Measurements from ENCODE around the gene PARP1.
"Not testable (repeated sequence)": the region's sequence is repeated elsewhere in the genome, so short reads cannot be mapped to it uniquely, and the experiment has no call there.

Gene PARP1

GRCh38 chr1:226364514-226364899 lies 43.4 kb downstream of the PARP1 start:
- intact Hi-C loops (cut with DNase I) = no loop called here

GRCh38 chr1:226363801-226364513 lies 43.9 kb downstream of the PARP1 start:
- no peak for DNase-seq

More at GRCh38 chr1:226364514-226364899, 43.4 kb downstream of the PARP1 start:
- no peak for DNase-seq

GRCh38 chr1:226362891-226363447 lies 44.9 kb downstream of the PARP1 start:
- DNase-seq = no peak
- intact Hi-C loops (cut with DNase I) = no loop called here

More at GRCh38 chr1:226363801-226364513, 43.9 kb downstream of the PARP1 start:
- intact Hi-C loops (cut with DNase I) = no loop called here

GRCh38 chr1:226362361-226362760 lies 45.5 kb downstream of the PARP1 start:
- intact Hi-C loops (cut with DNase I) = no loop called here
- DNase-seq = no peak

- intact Hi-C loops (cut with DNase I) = no loop called here
- no peak for DNase-seq
Measured at GRCh38 chr1:226360106-226360746, 47.7 kb downstream of the PARP1 start.

- DNase-seq = no peak
- intact Hi-C loops (cut with DNase I) = no loop called here
Measured at GRCh38 chr1:226357416-226357815, 50.5 kb downstream of the PARP1 start.

- peak in 6 of 42 donors; percentile 14 to 43 (median 29) for DNase-seq
- intact Hi-C loops (cut with DNase I) = no loop called here
Measured at GRCh38 chr1:226355669-226356551, 52.0 kb downstream of the PARP1 start.

GRCh38 chr1:226355016-226355415 lies 52.9 kb downstream of the PARP1 start:
- DNase-seq = no peak
- intact Hi-C loops (cut with DNase I) = no loop called here

- intact Hi-C loops (cut with DNase I) = no loop called here
- DNase-seq = no peak
Measured at GRCh38 chr1:226353698-226354525, 54.0 kb downstream of the PARP1 start.

- DNase-seq = no peak
- intact Hi-C loops (cut with DNase I) = no loop called here
Measured at GRCh38 chr1:226351709-226352108, 56.2 kb downstream of the PARP1 start.

- no peak for DNase-seq
- intact Hi-C loops (cut with DNase I) = no loop called here
Measured at GRCh38 chr1:226350519-226350865, 57.4 kb downstream of the PARP1 start.

- no peak for DNase-seq
- intact Hi-C loops (cut with DNase I) = no loop called here
Measured at GRCh38 chr1:226349801-226350518, 57.9 kb downstream of the PARP1 start.

GRCh38 chr1:226349081-226349480 lies 58.8 kb downstream of the PARP1 start:
- DNase-seq = no peak
- intact Hi-C loops (cut with DNase I) = no loop called here

GRCh38 chr1:226344441-226345259 lies 63.2 kb downstream of the PARP1 start:
- intact Hi-C loops (cut with DNase I) = no loop called here
- DNase-seq = no peak

GRCh38 chr1:226342656-226343055 lies 65.2 kb downstream of the PARP1 start:
- intact Hi-C loops (cut with DNase I) = no loop called here
- DNase-seq = no peak

- not testable (repeated sequence) for DNase-seq
Measured at GRCh38 chr1:226340111-226340510, 67.8 kb downstream of the PARP1 start.

GRCh38 chr1:226337276-226337875 lies 70.5 kb downstream of the PARP1 start:
- intact Hi-C loops (cut with DNase I) = loop anchor here (10.0 kb wide), 1 partner anchor 213 kb away; no protein-coding TSS in a partner anchor
- DNase-seq = no peak

More at GRCh38 chr1:226340111-226340510, 67.8 kb downstream of the PARP1 start:
- intact Hi-C loops (cut with DNase I) = not testable (repeated sequence)

All from head of caudate nucleus (tissue), 42 donors.